Neural crest cell (in vitro differentiated cells): Measurements from ENCODE around the gene GNPDA2. TPM values are rescaled to one million over a fixed set of nuclear protein-coding genes. Genes with fewer than 3 reads are reported as not detected.

Experiments
- DNase-seq: peaks from one replicate; pipeline ENCODE4 v3.0.0; 2021; ENCODE audit warnings: low read depth, mixed read lengths, low spot score
- H3K27ac Mint-ChIP-seq: one replicate; pipeline ENCODE4 v1.8.0; 2021; ENCODE audit warnings: mild to moderate bottlenecking, mixed read lengths; ENCODE audit not compliant: unreplicated experiment
- H3K27me3 Mint-ChIP-seq: 2 replicates; pipeline ENCODE4 v1.8.0; 2021; ENCODE audit warnings: low read depth, mild to moderate bottlenecking, mixed read lengths
- H3K36me3 Mint-ChIP-seq: 2 replicates; pipeline ENCODE4 v1.8.0; 2021; ENCODE audit warnings: low read depth, mild to moderate bottlenecking, mixed read lengths
- H3K4me1 Mint-ChIP-seq: 2 replicates; pipeline ENCODE4 v1.8.0; 2021; ENCODE audit warnings: mixed read lengths
- H3K4me3 Mint-ChIP-seq: one replicate; pipeline ENCODE4 v1.8.0; 2021; ENCODE audit warnings: mild to moderate bottlenecking, mixed read lengths
- H3K9me3 Mint-ChIP-seq: 2 replicates; pipeline ENCODE4 v1.8.0; 2021; ENCODE audit warnings: mixed read lengths
- total RNA-seq: library from RNA; stranded (reverse); gene quantifications from 2 replicates; pipeline ENCODE4 v1.2.1, GENCODE V29; 2021
- TF ChIP-seq, protein P1 (sequence below): fragments of 200-600 bp; sonication (generic); conservative IDR thresholded peaks from 2 replicates; pipeline ENCODE4 v1.5.0; 2021; ENCODE audit warnings: antibody characterized with exemption, mild to moderate bottlenecking

The GNPDA2 gene
- total RNA-seq, 1 donor from 2014 or later: 11.8 TPM

DNA sequence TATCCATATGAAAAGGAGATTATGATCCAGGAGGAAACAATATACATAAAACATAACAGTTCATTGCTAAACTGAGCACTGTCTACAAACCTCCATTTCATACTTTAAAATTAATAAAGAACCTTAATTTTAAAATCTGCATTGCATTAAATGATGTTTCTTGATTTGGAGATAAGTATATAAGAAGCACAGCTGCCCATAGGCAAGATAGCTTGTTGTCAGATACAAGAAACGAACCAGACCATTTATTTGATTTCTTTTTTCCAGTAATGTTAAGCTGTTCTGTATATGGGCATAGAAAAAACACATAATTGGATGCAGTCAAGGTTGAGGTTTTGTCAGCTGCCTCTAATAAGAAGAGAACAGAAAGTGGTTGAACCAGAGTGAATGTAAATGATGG is 41.7 kb downstream of the GNPDA2 start:
- TF ChIP-seq, protein P1, sequence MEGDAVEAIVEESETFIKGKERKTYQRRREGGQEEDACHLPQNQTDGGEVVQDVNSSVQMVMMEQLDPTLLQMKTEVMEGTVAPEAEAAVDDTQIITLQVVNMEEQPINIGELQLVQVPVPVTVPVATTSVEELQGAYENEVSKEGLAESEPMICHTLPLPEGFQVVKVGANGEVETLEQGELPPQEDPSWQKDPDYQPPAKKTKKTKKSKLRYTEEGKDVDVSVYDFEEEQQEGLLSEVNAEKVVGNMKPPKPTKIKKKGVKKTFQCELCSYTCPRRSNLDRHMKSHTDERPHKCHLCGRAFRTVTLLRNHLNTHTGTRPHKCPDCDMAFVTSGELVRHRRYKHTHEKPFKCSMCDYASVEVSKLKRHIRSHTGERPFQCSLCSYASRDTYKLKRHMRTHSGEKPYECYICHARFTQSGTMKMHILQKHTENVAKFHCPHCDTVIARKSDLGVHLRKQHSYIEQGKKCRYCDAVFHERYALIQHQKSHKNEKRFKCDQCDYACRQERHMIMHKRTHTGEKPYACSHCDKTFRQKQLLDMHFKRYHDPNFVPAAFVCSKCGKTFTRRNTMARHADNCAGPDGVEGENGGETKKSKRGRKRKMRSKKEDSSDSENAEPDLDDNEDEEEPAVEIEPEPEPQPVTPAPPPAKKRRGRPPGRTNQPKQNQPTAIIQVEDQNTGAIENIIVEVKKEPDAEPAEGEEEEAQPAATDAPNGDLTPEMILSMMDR: no peak
- H3K27me3 Mint-ChIP-seq: no peaks in the 10 kb centered on the region
- peaks cover 8% of the 10 kb centered on the region for H3K36me3 Mint-ChIP-seq
- H3K27ac Mint-ChIP-seq: no peak overlapping the region
- no peak overlapping the region for H3K4me3 Mint-ChIP-seq
- no peaks in the 10 kb centered on the region for H3K9me3 Mint-ChIP-seq
- no peak for DNase-seq
- peaks cover 14% of the 10 kb centered on the region for H3K4me1 Mint-ChIP-seq

DNA sequence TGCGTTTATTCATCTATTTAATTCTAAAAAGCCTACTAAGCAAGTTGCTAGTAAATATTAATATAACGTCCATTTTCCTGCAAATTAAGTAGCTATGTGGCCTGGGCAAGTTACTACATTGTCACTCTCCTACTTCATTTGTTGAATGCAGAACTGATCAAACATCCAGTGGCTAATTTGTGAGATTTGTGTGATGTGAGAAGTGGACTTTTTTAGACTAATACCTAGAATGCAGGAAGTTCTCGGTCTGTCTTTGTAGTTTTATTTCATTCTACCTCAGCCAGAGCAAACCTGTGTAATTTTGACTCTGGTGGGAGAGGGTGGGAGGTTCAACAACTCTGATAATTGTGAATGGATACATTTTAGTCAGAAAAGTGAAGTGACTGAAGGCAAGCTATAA is 47.3 kb downstream of the GNPDA2 start:
- DNase-seq: no peak
- H3K36me3 Mint-ChIP-seq: no peaks in the 10 kb centered on the region
- H3K9me3 Mint-ChIP-seq: no peaks in the 10 kb centered on the region
- TF ChIP-seq, protein P1: peak; percentile 0
- peak overlapping the region; percentile 98 for H3K4me3 Mint-ChIP-seq
- peaks cover 5% of the 10 kb centered on the region for H3K27me3 Mint-ChIP-seq
- H3K27ac Mint-ChIP-seq: peak overlapping the region; percentile 98
- H3K4me1 Mint-ChIP-seq: peaks cover 29% of the 10 kb centered on the region

DNA sequence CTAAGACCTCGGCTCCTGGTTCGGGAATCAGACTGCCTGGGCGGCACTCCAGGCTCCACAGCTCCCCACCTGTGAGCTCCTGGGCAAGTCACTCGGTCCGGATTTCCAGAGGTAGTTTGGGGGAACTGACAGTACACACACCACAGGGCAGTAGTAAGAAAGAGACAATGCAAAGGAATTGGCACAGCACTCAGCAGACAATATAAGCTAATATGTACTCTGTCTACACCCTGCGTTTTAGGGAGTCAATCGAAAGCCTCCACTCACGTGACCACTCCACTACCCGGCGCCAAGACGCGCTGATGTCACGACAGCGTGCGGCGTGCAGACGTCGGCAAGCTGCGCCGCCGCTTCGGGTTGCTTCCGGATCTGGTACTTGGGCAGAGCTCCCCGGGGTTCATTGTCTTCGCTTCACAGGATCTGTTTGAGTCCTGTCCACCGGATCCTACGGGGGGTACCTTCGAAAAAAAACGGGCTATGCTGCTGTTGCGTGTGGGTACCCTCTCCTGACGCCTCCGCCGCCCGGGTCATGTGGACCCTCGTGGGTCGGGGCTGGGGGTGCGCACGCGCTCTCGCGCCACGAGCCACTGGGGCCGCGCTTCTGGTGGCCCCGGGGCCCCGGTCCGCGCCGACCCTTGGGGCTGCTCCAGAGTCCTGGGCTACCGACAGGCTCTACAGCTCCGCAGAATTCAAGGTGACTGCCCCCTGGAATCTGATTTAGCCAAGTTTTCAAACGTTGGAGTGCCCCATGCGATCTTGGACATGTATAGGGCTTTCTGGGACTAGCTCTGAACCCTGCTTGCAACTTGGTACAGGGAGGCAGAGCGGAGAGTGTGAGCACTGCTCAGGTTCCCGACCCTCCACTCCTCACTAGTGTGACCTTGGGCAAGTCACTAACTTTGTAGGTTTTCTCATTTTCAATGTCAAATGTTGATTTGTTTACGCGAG is 48.0 kb downstream of the GNPDA2 start, which contains the start of gene GUF1:
Gene GUF1, plus strand, starts transcription at position 327 of the 948 bp plus-strand sequence. Its CDS starts 203 bp downstream, at position 530.
- H3K27ac Mint-ChIP-seq: peak within 1 kb of the TSS; percentile 98
- H3K36me3 Mint-ChIP-seq: no peaks in the 10 kb centered on the region
- no peaks in the 10 kb centered on the region for H3K9me3 Mint-ChIP-seq
- H3K27me3 Mint-ChIP-seq: peaks cover 6% of the 10 kb centered on the region
- DNase-seq: peak; percentile 74
- peak within 1 kb of the TSS; percentile 98 for H3K4me3 Mint-ChIP-seq
- TF ChIP-seq, protein P1: peak; percentile 18
- H3K4me1 Mint-ChIP-seq: peaks cover 29% of the 10 kb centered on the region

DNA sequence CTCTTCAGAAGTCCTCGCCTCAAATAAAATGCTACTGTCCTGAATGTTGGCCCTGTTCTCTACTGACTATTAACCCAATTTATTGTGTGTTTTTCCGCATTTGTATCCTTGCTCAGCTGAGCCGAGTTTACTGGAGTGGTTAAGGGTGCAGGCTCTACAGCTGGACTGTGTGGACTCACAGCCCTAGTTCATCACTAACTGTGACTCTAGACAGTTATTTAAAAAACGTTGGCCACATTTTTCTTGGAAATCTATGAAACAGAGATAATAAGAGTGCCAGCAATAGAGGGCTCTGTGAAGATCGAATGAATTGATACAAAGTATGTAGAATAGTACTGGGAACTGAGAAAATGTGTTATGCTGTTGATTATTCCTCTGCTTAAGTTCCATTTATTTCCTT is 51.0 kb downstream of the GNPDA2 start:
- Mint-ChIP-seq H3K9me3 (no peaks in the 10 kb centered on the region), H3K36me3 (no peaks in the 10 kb centered on the region), H3K27me3 (peaks cover 24% of the 10 kb centered on the region), H3K4me1 (peaks cover 20% of the 10 kb centered on the region), H3K27ac (no peak overlapping the region), H3K4me3 (peak overlapping the region; percentile 23)
- DNase-seq: no peak
- TF ChIP-seq, protein P1: no peak

DNA sequence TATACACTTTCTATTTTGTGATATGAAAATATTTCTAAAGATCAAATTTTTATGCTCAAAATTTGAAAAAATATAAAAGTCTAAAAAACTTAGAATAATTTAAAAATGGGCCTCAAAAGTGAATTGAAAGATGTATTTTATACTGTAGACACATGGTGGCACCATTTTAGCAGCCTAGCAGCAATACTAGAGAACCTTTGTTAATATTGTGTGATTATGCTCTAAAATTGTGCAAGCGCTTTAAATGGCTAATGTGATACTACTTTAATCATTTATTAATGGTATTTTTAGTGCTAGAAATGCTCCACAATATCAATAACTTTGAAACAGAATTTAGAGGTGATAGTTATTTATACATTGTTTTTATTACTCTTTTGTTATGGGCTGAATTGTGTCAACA is 51.9 kb downstream of the GNPDA2 start:
- H3K27ac Mint-ChIP-seq: no peak overlapping the region
- peaks cover 28% of the 10 kb centered on the region for H3K27me3 Mint-ChIP-seq
- H3K9me3 Mint-ChIP-seq: no peaks in the 10 kb centered on the region
- no peaks in the 10 kb centered on the region for H3K36me3 Mint-ChIP-seq
- TF ChIP-seq, protein P1: no peak
- no peak overlapping the region for H3K4me3 Mint-ChIP-seq
- DNase-seq: no peak
- peaks cover 13% of the 10 kb centered on the region for H3K4me1 Mint-ChIP-seq
